HG02571 (cell line): ENCODE measurements around the gene NDUFAF7.
"Not testable (repeated sequence)": the region's sequence is repeated elsewhere in the genome, so short reads cannot be mapped to it uniquely, and the experiment has no call there.

Experiments
- ATAC-seq: cut with Tn5 transposase; IDR thresholded peaks from one replicate; pipeline ENCODE4 v1.9.1; 2021; ENCODE audit warnings: mild to moderate bottlenecking, moderate library complexity; ENCODE audit not compliant: unreplicated experiment

NDUFAF7 gene

DNA sequence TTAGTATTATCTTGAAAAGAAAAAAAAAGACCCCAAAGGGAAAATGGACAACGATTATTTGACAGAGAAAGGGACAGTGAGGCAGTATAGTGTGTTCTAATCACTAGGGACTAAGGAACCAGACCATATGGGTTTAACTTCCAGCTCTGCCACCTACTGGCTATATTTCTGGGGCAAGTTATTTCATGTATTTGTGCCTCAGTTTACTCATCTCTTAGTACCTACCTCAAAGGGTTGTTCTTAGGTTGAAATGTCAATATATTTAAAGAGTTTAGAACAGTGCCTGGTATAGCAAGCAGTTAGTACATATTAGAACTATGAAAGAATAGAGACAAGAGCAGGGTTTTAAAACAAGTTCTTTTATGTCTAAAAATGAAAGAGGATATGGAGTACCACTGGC lies 50.5 kb downstream of the NDUFAF7 start:
- no peak for ATAC-seq

- ATAC-seq: no peak
Observed at GRCh38 chr2:37282746-37283145, 51.3 kb downstream of the NDUFAF7 start.

- ATAC-seq: no peak
Observed at GRCh38 chr2:37283207-37283606, 51.7 kb downstream of the NDUFAF7 start.

- ATAC-seq: no peak
Observed at GRCh38 chr2:37284381-37284780, 52.9 kb downstream of the NDUFAF7 start.

- ATAC-seq: no peak
Observed at GRCh38 chr2:37287966-37288365, 56.5 kb downstream of the NDUFAF7 start.

DNA sequence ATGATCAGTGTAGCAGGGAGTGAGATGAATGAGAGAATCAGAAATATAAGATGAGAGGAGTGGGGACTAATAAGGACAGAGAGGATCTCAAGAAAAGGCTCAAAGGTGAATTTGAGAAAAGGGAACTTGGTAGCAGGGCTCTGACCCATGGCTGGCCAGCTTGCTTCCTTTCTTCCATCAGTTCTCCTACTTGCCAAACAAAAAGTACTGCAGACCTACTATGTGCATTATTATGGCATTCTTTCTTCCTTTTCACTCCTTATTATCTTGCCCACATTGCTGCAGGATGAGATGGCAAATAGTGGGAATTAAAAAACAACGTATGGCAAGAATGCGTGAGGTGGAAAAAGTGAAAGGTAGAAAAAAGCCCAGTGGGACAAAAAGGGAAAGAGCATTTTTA lies 60.2 kb downstream of the NDUFAF7 start:
- ATAC-seq: no peak

GRCh38 chr2:37294858-37295257 lies 63.4 kb downstream of the NDUFAF7 start:
- not testable (repeated sequence) for ATAC-seq

DNA sequence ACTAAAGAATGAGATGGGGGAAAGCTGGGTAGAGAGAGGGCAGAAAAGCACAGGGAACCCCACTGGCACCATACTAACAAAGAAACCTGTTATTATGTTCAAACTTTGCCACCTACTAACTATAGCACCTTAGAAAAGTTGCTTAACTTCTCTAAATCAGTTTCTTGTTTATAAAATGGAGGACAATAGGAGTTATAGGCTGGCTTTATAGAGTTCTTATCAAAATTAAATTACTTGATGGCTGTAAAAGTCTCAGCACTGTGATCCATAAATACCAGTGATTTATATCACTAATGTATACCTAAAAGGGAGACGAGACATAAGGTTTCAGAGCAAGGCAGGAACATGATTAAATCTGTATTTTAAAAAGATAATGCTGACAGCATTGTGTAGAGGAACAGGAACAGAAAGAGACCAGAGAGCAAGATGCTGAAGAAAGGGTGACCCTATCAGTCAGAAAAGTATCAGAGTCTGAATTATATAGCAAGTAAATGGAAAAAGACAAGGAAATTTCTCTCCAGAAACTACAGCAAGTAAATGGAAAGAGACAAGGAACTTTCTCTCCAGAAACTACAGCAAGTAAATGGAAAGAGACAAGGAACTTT lies 64.1 kb downstream of the NDUFAF7 start:
- no peak for ATAC-seq

DNA sequence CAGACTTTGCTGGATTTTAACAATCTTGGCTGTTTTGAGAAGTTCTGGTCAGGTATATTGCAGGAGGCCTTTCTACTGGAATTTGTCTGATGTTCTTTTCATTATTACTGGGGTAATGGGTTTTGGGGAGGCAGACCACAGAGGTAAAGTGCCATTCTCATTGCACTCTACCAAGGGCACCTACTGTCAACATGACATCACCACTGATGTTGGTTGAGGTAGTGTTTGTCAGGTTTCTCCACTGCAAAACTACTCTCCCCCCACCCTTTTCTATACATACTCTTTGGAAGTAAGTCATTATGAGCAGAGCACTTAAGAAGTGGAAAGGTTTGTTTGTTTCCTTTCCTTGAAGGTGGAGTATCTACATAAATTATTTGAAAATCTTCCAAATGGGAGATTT lies 66.2 kb downstream of the NDUFAF7 start:
- no peak for ATAC-seq
